Stimulated activated CD4-positive, alpha-beta T cell treated with anti-CD3 and anti-CD28 coated beads, Interleukin-2, amount 100 ng/mL, for 4 hours (primary cell): ENCODE data around the gene LGMN.
A peak's percentile ranks its signal among the peaks of the same experiment; 100 is the strongest.
"Not testable (repeated sequence)": the region's sequence is repeated elsewhere in the genome, so short reads cannot be mapped to it uniquely, and the experiment has no call there.

Experiments
- DNase-seq: peaks from one replicate; pipeline ENCODE4 v3.0.0-alpha.2; 2020; ENCODE audit warnings: low read depth

The LGMN gene

GRCh38 chr14:92748259-92749016, at the start of gene LGMN:
TSS of gene LGMN (minus strand) at chr14:92748627. CDS start at chr14:92732786, 15,841 bp downstream.
- DNase-seq, result peak; percentile 82

- DNase-seq, result no peak
Measured at GRCh38 chr14:92794961-92795360, 46.5 kb upstream of the LGMN start.

GRCh38 chr14:92794547-92794941, 46.1 kb upstream of the LGMN start:
- no peak for DNase-seq

GRCh38 chr14:92793709-92794546, 45.5 kb upstream of the LGMN start, which contains the start of gene GOLGA5:
TSS of gene GOLGA5 (plus strand) at chr14:92794305. CDS start at chr14:92797438, 3,133 bp downstream.
- peak; percentile 97 for DNase-seq

- DNase-seq, result no peak
Measured at GRCh38 chr14:92792885-92793284, 44.5 kb upstream of the LGMN start.

- no peak for DNase-seq
Measured at GRCh38 chr14:92789457-92790089, 41.1 kb upstream of the LGMN start.

GRCh38 chr14:92787554-92787953, 39.1 kb upstream of the LGMN start:
- DNase-seq, result no peak

GRCh38 chr14:92786427-92786756, 38.0 kb upstream of the LGMN start:
- DNase-seq, result no peak

GRCh38 chr14:92785667-92786426, 37.4 kb upstream of the LGMN start:
- no peak for DNase-seq

GRCh38 chr14:92783813-92784431, 35.5 kb upstream of the LGMN start:
- no peak for DNase-seq

- no peak for DNase-seq
Measured at GRCh38 chr14:92781350-92781749, 32.9 kb upstream of the LGMN start.

- DNase-seq, result no peak
Measured at GRCh38 chr14:92780444-92781232, 32.2 kb upstream of the LGMN start.

GRCh38 chr14:92778868-92779565, 30.6 kb upstream of the LGMN start:
- DNase-seq, result not testable (repeated sequence)

GRCh38 chr14:92775292-92775691, 26.9 kb upstream of the LGMN start:
- not testable (repeated sequence) for DNase-seq

- DNase-seq, result no peak
Measured at GRCh38 chr14:92774572-92774971, 26.1 kb upstream of the LGMN start.

GRCh38 chr14:92770484-92770883, 22.1 kb upstream of the LGMN start:
- no peak for DNase-seq

- no peak for DNase-seq
Measured at GRCh38 chr14:92768795-92769194, 20.4 kb upstream of the LGMN start.

- not testable (repeated sequence) for DNase-seq
Measured at GRCh38 chr14:92768236-92768635, 19.8 kb upstream of the LGMN start.

GRCh38 chr14:92763666-92764631, 15.5 kb upstream of the LGMN start:
- DNase-seq, result not testable (repeated sequence)
